GM12878 (cell line): ENCODE results near the gene SPHK1. TPM values are rescaled to one million over a fixed set of nuclear protein-coding genes. Genes with fewer than 3 reads are reported as not detected.

Source experiments
- ATAC-seq: fragments of 200-7000 bp; cut with Tn5 transposase; 3 replicates; pipeline ENCODE4 v1.9.1; 2020; ENCODE audit warnings: mild to moderate bottlenecking, moderate library complexity
- BruUV-seq: library from RNA; stranded (reverse); fragments of 400-500 nt; replicated peaks from 2 replicates; lab custom pipeline; 2021; lab: Mats Ljungman, UMichigan
- CTCF ChIA-PET: fragments of 300-600 bp; sonication (Branson Sonifier 250); formaldehyde crosslinking; extraction: SDS; loops from one replicate; lab custom pipeline; 2021; ENCODE audit warnings: inconsistent platforms; lab: Yijun Ruan, JAX
- POLR2A ChIA-PET: fragments of 350-600 bp; formaldehyde crosslinking; extraction: SDS; loops from one replicate; lab custom pipeline; 2021; ENCODE audit warnings: inconsistent platforms; lab: Charles Lee
- RAD21 ChIA-PET: fragments of 300-600 bp; sonication (Branson Sonifier 250); formaldehyde crosslinking; loops from one replicate; lab custom pipeline; 2023; ENCODE audit warnings: antibody characterized with exemption; ENCODE audit not compliant: unreplicated experiment; lab: Charles Lee
- SMC1A ChIA-PET: fragments of 300-600 bp; sonication (Branson Sonifier 250); formaldehyde crosslinking; loops from one replicate; lab custom pipeline; 2023; ENCODE audit not compliant: unreplicated experiment, uncharacterized antibody; lab: Charles Lee
- DNase-seq: peaks from one replicate; pipeline ENCODE4 v3.0.0-alpha.2; 2011; ENCODE audit warnings: low read depth, low spot score
- FAIRE-seq: peaks from 3 replicates; lab custom pipeline; 2011; peaks lifted over from hg19 to GRCh38; lab: Jason Lieb, UNC
- H2AFZ ChIP-seq: 2 replicates; pipeline ENCODE4 v1.6.0; 2011; ENCODE audit warnings: low read depth, low read length, control low read depth; ENCODE audit not compliant: control insufficient read depth
- H3K27ac ChIP-seq: 2 replicates; pipeline ENCODE4 v1.5.1; 2011; ENCODE audit warnings: control low read depth; ENCODE audit not compliant: control insufficient read depth, insufficient read depth
- H3K27me3 ChIP-seq, 2 experiments: replicated peaks in 1 of 2; 2 replicates each; pipeline versions ENCODE4 v1.6.0 to v1.6.1; 2011; ENCODE audit warnings: low read length in 1 of 2; ENCODE audit not compliant: control insufficient read depth in 2 of 2, insufficient read depth in 2 of 2
- H3K36me3 ChIP-seq, 2 experiments: 2 replicates each; pipeline ENCODE4 v1.5.1; 2011; ENCODE audit warnings: low read length in 1 of 2; ENCODE audit not compliant: control insufficient read depth in 2 of 2, insufficient read depth in 2 of 2
- H3K4me1 ChIP-seq: 2 replicates; pipeline ENCODE4 v1.6.1; 2011; ENCODE audit warnings: mild to moderate bottlenecking, low read length, moderate library complexity, mixed read lengths; ENCODE audit not compliant: control insufficient read depth, insufficient read depth
- H3K4me2 ChIP-seq: 2 replicates; pipeline ENCODE4 v1.6.0; 2011; ENCODE audit warnings: control low read depth; ENCODE audit not compliant: control insufficient read depth, insufficient read depth
- H3K4me3 ChIP-seq: fragments of 200-600 bp; sonication (generic); 2 replicates; pipeline ENCODE4 v1.5.1; 2016
- H3K79me2 ChIP-seq: 2 replicates; pipeline ENCODE4 v1.6.0; 2011; ENCODE audit warnings: low read length; ENCODE audit not compliant: control insufficient read depth, insufficient read depth
- H3K9ac ChIP-seq: 2 replicates; pipeline ENCODE4 v1.8.0; 2011; ENCODE audit warnings: low read length, control low read depth, mixed read lengths; ENCODE audit not compliant: control insufficient read depth, insufficient read depth
- H3K9me3 ChIP-seq: replicated peaks from 3 replicates; pipeline ENCODE4 v1.5.1; 2011; ENCODE audit warnings: mild to moderate bottlenecking, low read length; ENCODE audit not compliant: control insufficient read depth, insufficient read depth
- H4K20me1 ChIP-seq: 2 replicates; pipeline ENCODE4 v1.6.0; 2011; ENCODE audit not compliant: control insufficient read depth, insufficient read depth
- BCL3 ChIP-seq: IDR thresholded peaks from 2 replicates; pipeline ENCODE4 v1.6.1; 2011; ENCODE audit warnings: borderline replicate concordance, low read depth, mild to moderate bottlenecking, moderate library complexity, low read length; ENCODE audit not compliant: insufficient read depth, poor library complexity, severe bottlenecking
- BRCA1 ChIP-seq: IDR thresholded peaks from 2 replicates; pipeline ENCODE4 v1.6.1; 2011; ENCODE audit warnings: low read depth, low read length, improper control_type of control experiment
- CHD2 ChIP-seq: IDR thresholded peaks from 2 replicates; pipeline ENCODE4 v1.6.1; 2011; ENCODE audit warnings: low read depth, low read length, improper control_type of control experiment, borderline replicate concordance
- GATAD2B ChIP-seq: fragments of 450-650 bp; conservative IDR thresholded peaks from 2 replicates; pipeline ENCODE4 v1.6.1; 2017; ENCODE audit warnings: low read depth, mild to moderate bottlenecking, moderate library complexity
- IRF3 ChIP-seq: fragments of 450-650 bp; IDR thresholded peaks from 2 replicates; pipeline ENCODE4 v1.6.1; 2014; ENCODE audit warnings: mild to moderate bottlenecking
- JUNB ChIP-seq: IDR thresholded peaks from 2 replicates; pipeline ENCODE4 v1.6.1; 2016; ENCODE audit warnings: antibody characterized with exemption, mild to moderate bottlenecking
- KAT2A ChIP-seq: conservative IDR thresholded peaks from 2 replicates; pipeline ENCODE4 v1.6.1; 2011; ENCODE audit warnings: low read depth, low read length; ENCODE audit not compliant: control insufficient read depth
- KDM1A ChIP-seq: fragments of 200-600 bp; sonication (generic); IDR thresholded peaks from 2 replicates; pipeline ENCODE4 v1.6.1; 2016; ENCODE audit warnings: borderline replicate concordance
- MLLT1 ChIP-seq: fragments of 450-650 bp; IDR thresholded peaks from 2 replicates; pipeline ENCODE4 v1.6.1; 2016; ENCODE audit warnings: mild to moderate bottlenecking
- MTA2 ChIP-seq: fragments of 450-650 bp; IDR thresholded peaks from 2 replicates; pipeline ENCODE4 v1.6.1; 2016; ENCODE audit warnings: low read depth, mild to moderate bottlenecking, moderate library complexity
- MYC ChIP-seq: IDR thresholded peaks from 2 replicates; pipeline ENCODE4 v1.6.1; 2011; ENCODE audit warnings: mild to moderate bottlenecking, low read length, moderate library complexity, inconsistent platforms; ENCODE audit not compliant: insufficient read depth, insufficient replicate concordance, insufficient read length, severe bottlenecking
- NR2F1 ChIP-seq: fragments of 450-650 bp; conservative IDR thresholded peaks from 2 replicates; pipeline ENCODE4 v1.6.1; 2017; ENCODE audit warnings: mild to moderate bottlenecking
- POLR2A ChIP-seq: IDR thresholded peaks from 2 replicates; pipeline ENCODE4 v1.6.1; 2011; ENCODE audit warnings: low read depth, mild to moderate bottlenecking, low read length
- RAD21 ChIP-seq: IDR thresholded peaks from 2 replicates; pipeline ENCODE4 v1.6.1; 2011; ENCODE audit warnings: mild to moderate bottlenecking, low read depth, low read length, moderate library complexity; ENCODE audit not compliant: insufficient read depth
- ZNF207 ChIP-seq: fragments of 450-650 bp; IDR thresholded peaks from 2 replicates; pipeline ENCODE4 v1.6.1; 2014; ENCODE audit warnings: antibody characterized with exemption, mild to moderate bottlenecking, borderline replicate concordance
- ZNF622 ChIP-seq: fragments of 450-650 bp; IDR thresholded peaks from 2 replicates; pipeline ENCODE4 v1.6.1; 2017; ENCODE audit warnings: mild to moderate bottlenecking, inconsistent platforms
- WGBS: methylation state at CpG from one replicate; pipeline ENCODE4 v1.1.6; 2016; ENCODE audit warnings: low lambda C conversion rate; ENCODE audit not compliant: insufficient replicate concordance, insufficient coverage; ENCODE audit errors: missing lambda C conversion rate; 5-methylcytosine and 5-hydroxymethylcytosine counted together
- in situ Hi-C: fragments of 300-500 bp; cut with MboI; formaldehyde crosslinking; loops from 9 replicates; pipeline ENCODE4 v1.14.3; 2018; ENCODE audit warnings: mixed read lengths
- intact Hi-C: fragments of 100-400 bp; cut with micrococcal nuclease; formaldehyde crosslinking; loops from one replicate; pipeline ENCODE4 v1.14.2; 2022; ENCODE audit not compliant: unreplicated experiment
- polyA plus RNA-seq, 11 experiments: library from polyadenylated mRNA; depleted of rRNA in 4 of 11; unstranded in 6 of 11; stranded (reverse) in 5 of 11; fragments of >200 nt; fragmentation: Nextera tagmentation in 4 of 11; fragmentation: Illumina TruSeq in 1 of 11; extraction: Ambion mirVana in 4 of 11; extraction: Trizol in 1 of 11; gene quantifications; 1 replicate in 1 of 11; 2 replicates in 10 of 11; pipeline versions ENCODE4 v1.2.1 to v1.2.3, GENCODE V29; 2011 to 2016; ENCODE audit warnings: inconsistent platforms in 2 of 11, missing spikeins in 2 of 11, low read depth in 1 of 11
- total RNA-seq, 4 experiments: library from RNA; depleted of rRNA in 3 of 4; stranded (reverse); fragments of >200 nt in 3 of 4; fragmentation: Illumina TruSeq in 1 of 4; extraction: Trizol in 1 of 4; gene quantifications; 2 replicates each; pipeline versions ENCODE4 v1.2.1 to v1.2.3, GENCODE V29; 2013 to 2021

SPHK1 gene
- total and polyA plus RNA-seq, 10 of the 15 experiments (the other 5 are each of a cell fraction or from before 2014, with no cell fraction given), result 0.09 to 1.1 (median 0.36) TPM; not detected in 2

GRCh38 chr17:76385892-76386786 is 1.7 kb downstream of the SPHK1 start:
- Histone ChIP-seq H3K79me2 (no peaks in the 10 kb centered on the region), H3K36me3 (peaks cover 0 to 4% of the 10 kb centered on the region in 2 experiments; a peak in 3 of 4 replicates), H3K27me3 (peaks cover 2 to 6% of the 10 kb centered on the region in 2 experiments; a peak in 2 of 4 replicates), H4K20me1 (no peaks in the 10 kb centered on the region), H3K27ac (no peak overlapping the region), H3K9me3 (no peaks in the 10 kb centered on the region), H3K4me2 (peak overlapping the region; percentile 99), H3K4me3 (peak overlapping the region; percentile 75; the same call in 1 of the 2 replicates), H3K4me1 (peaks cover 24% of the 10 kb centered on the region), H2AFZ (peak overlapping the region; percentile 75), H3K9ac (no peak overlapping the region; the same call in 1 of the 2 replicates)
- intact Hi-C loops (loop anchor here (2.0 to 10.0 kb wide), 2 partner anchors 33 to 261 kb away; partner anchors contain the start of gene PRPSAP1), in situ Hi-C loops (no loop called here)
- 57% methylated on average over 52 of the region's 52 CpGs for WGBS
- CTCF ChIA-PET, result interaction anchor here (0.6 to 4.2 kb wide), 21 partner anchors 10 to 518 kb away, joined by 3 to 46 read pairs (median 4); partner anchors contain the start of gene PRPSAP1
- DNase-seq (no peak), FAIRE-seq (peak; percentile 74), ATAC-seq (peak; percentile 73)
- RAD21 ChIA-PET, result interaction anchor here (0.9 to 2.5 kb wide), 6 partner anchors 12 to 83 kb away, joined by 3 to 9 read pairs (median 4); partner anchors contain the start of gene PRPSAP1
- SMC1A ChIA-PET, result interaction anchor here (0.8 to 2.2 kb wide), 6 partner anchors 11 to 87 kb away, joined by 3 to 10 read pairs (median 4); partner anchors contain the start of gene PRPSAP1
- POLR2A ChIA-PET, result interaction anchor here (0.5 to 2.2 kb wide), 2 partner anchors 15 to 33 kb away, joined by 4 to 9 read pairs; partner anchors contain the start of gene PRPSAP1
- BruUV-seq, result no TSS peak
- TF ChIP-seq POLR2A (no peak), ZNF622 (no peak), KAT2A (no peak), JUNB (no peak), GATAD2B (no peak; the same call in 1 of the 2 replicates), MTA2 (no peak), NR2F1 (peak; percentile 59), ZNF207 (no peak), BCL3 (no peak), IRF3 (no peak), MYC (no peak), MLLT1 (no peak), RAD21 (peak; percentile 44), CHD2 (no peak), BRCA1 (no peak), KDM1A (no peak)
